ENCODE results near the gene DKK3.

DNA sequence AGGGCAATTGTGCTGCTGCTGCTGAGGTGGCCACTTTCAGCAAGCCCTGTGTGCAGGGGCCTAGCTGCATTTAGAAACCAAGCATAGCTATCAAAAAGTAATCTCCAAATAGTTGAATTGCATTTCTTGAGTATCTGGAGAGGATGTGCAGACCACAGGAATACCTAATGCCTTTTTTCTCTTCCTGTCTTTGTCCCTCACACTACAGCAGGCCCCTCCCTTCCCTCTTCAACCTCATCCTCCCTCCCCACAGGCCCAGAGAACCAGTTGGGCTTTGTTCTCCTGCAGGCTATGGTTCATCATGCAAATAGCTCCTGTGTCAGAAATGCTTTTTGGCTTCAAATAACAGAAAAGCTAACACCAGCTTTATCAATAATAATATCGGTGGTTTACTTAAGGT, 47.7 kb downstream of the DKK3 start:
- TF ChIP-seq, protein P1, sequence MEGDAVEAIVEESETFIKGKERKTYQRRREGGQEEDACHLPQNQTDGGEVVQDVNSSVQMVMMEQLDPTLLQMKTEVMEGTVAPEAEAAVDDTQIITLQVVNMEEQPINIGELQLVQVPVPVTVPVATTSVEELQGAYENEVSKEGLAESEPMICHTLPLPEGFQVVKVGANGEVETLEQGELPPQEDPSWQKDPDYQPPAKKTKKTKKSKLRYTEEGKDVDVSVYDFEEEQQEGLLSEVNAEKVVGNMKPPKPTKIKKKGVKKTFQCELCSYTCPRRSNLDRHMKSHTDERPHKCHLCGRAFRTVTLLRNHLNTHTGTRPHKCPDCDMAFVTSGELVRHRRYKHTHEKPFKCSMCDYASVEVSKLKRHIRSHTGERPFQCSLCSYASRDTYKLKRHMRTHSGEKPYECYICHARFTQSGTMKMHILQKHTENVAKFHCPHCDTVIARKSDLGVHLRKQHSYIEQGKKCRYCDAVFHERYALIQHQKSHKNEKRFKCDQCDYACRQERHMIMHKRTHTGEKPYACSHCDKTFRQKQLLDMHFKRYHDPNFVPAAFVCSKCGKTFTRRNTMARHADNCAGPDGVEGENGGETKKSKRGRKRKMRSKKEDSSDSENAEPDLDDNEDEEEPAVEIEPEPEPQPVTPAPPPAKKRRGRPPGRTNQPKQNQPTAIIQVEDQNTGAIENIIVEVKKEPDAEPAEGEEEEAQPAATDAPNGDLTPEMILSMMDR (IDR thresholded peaks at IDR 0.05; ENCODE audit: insufficient read depth, low read depth, low read length), result no peak
- TF ChIP-seq EZH2 (IDR thresholded peaks at IDR 0.05; ENCODE audit: insufficient read depth, low read length), result no peak
